Measurements from ENCODE around the gene QSOX2. TPM values are rescaled to one million over a fixed set of nuclear protein-coding genes. Genes with fewer than 3 reads are reported as not detected.
"Not testable (repeated sequence)": the region's sequence is repeated elsewhere in the genome, so short reads cannot be mapped to it uniquely, and the experiment has no call there.

QSOX2 gene
- total RNA-seq, 4 donors from 2014 or later = 5.6 to 18.5 (median 6.6) TPM

GRCh38 chr9:136239135-136239982, 6.3 kb downstream of the QSOX2 start:
- DNase-seq (ENCODE audit: low spot score) = no peak
- no peak for TF ChIP-seq CTCF (IDR thresholded peaks at IDR 0.05)
- ATAC-seq (ENCODE audit: low FRiP score) = no peak

- no peak for DNase-seq (ENCODE audit: low spot score)
- no peak for TF ChIP-seq CTCF (IDR thresholded peaks at IDR 0.05)
- ATAC-seq (ENCODE audit: low FRiP score) = no peak
Observed at GRCh38 chr9:136238342-136238732, 7.3 kb downstream of the QSOX2 start.

- no peak for TF ChIP-seq CTCF (IDR thresholded peaks at IDR 0.05)
- DNase-seq (ENCODE audit: low spot score) = no peak
- ATAC-seq (ENCODE audit: low FRiP score) = no peak
Observed at GRCh38 chr9:136237486-136238341, 7.9 kb downstream of the QSOX2 start.

- DNase-seq (ENCODE audit: low spot score); ATAC-seq (ENCODE audit: low FRiP score): not testable (repeated sequence)
Observed at GRCh38 chr9:136236471-136237410, 8.9 kb downstream of the QSOX2 start.

GRCh38 chr9:136235709-136236455, 9.7 kb downstream of the QSOX2 start:
- no peak for TF ChIP-seq CTCF (IDR thresholded peaks at IDR 0.05)
- no peak for DNase-seq (ENCODE audit: low spot score)
- no peak for ATAC-seq (ENCODE audit: low FRiP score)

GRCh38 chr9:136235171-136235570, 10.4 kb downstream of the QSOX2 start:
- no peak for DNase-seq (ENCODE audit: low spot score)
- no peak for TF ChIP-seq CTCF (IDR thresholded peaks at IDR 0.05)
- no peak for ATAC-seq (ENCODE audit: low FRiP score)
